GM10847 (cell line): ENCODE measurements around the gene BCAM.

ENCODE experiments used
- POLR2A ChIP-seq: IDR thresholded peaks from 2 replicates; pipeline ENCODE4 v1.6.1; 2011; ENCODE audit not compliant: insufficient read length; ENCODE audit errors: extremely low read depth

The BCAM gene

DNA sequence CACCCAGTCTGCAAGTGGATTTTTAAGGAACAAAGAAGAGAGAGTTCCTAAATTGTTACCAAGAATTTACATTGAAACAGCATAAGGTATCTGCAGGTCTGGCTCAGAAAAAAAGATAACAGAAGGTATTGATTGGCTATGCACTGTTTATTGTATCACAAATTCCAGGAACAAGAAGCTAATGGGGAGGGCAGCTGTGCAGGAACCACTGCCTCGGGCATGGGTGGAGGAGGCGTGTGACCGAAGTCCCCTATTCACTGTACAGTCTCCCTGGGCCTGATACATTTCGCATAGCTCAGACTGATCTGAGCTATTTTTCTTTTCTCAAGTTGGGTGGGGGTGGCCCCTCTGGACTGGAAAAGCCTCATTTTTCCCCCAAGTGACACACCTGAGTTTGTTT lies 48.9 kb downstream of the BCAM start:
- TF ChIP-seq POLR2A = no peak

DNA sequence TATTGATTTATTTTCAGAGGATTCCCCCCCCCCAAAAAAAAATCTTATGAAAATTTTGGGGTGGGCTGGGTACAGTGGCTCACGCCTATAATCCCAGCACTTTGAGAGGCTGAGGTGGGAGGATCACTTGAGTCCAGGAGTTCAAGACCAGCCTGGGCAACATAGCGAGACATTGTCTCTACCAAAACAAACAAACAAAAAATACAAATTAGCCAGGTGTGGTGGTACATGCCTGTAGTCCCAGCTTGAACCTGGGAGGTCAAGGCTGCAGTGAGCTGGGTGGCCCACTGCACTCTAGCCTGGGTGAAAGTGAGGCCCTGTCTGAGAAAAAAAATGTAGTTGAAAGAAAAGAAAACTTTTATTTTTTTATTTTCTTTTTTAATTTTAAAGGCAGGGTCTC lies 55.1 kb downstream of the BCAM start:
- no peak for TF ChIP-seq POLR2A

GRCh38 chr19:44865196-44865767 lies 56.4 kb downstream of the BCAM start:
- TF ChIP-seq POLR2A = no peak

DNA sequence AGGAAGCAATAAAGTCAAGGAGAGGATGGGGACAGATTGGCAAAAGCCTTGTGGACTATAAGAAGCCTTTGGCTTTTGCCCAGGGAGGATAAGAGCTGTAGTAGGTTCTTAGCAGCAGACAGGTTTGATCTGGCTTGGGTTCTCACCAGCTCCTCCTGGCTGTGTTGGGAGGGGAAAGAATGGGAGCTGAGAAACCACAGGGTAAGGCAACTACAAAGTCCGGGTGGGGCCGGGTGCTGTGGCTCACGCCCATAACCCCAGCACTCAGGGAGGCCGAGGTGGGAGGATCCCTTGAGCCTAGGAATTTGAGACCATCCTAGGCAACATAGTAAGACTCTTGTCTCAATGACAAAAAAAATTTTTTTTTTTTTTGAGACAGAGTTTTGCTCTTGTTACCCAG lies 57.8 kb downstream of the BCAM start:
- TF ChIP-seq POLR2A = no peak

- TF ChIP-seq POLR2A = no peak
These were observed 58.7 kb downstream of the BCAM start for GRCh38 chr19:44867578-44867977.

DNA sequence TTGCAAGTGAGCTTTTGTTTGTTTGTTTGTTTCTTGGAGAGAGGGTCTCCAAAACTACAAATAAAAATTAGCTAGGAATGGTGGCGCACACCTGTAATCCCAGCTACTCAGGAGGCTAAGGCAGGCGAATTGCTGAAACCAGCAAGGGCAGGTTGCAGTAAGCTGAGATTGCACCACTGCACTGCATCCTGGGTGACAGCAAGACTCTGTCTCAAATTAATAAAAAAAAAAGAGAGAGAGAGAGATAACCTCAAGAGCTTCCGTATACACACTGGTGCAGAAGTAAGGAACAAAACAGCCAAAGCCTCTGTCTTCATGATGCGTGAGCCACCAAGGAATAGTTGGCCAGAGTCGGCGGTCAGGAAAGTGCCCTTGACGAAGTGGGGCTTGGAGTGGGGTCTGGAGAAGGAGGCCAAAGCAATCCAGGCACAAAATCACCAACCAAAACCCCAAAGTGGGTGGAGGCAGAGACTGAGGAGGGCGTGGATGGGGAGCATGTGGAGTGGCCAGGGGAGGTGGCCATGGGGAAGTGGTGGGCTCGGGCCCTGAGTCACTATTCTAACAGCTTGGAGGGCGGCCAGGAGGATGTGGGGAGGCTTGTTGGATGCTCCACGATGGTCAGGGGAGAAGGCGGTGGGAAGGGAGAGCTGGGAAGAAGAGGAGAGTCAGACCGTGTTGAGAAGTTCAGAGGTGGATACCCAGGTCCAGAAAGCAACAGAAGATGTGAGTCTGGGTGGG lies 61.0 kb downstream of the BCAM start:
- no peak for TF ChIP-seq POLR2A
